Activated gamma-delta T cell (primary cell): ENCODE data around the gene MACF1.

Experiments
- DNase-seq: peaks from one replicate; lab custom pipeline; 2025; lab: John Stamatoyannopoulos, UW

MACF1 gene

DNA sequence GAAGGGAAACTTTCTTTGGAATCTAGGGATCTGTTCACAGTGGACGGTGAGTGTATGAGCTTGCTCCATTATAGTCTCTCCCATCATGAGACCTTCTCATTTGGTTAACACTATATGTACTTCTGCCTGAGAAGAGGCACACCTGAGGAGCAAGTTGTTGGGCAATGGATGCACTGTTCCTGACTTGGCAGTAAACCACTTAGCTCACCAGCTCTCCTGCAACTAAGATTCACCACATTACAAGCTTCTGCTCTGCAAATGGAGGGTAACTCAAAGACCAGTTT is 10.2 kb downstream of the MACF1 start:
- DNase-seq = no peak

GRCh38 chr1:39214998-39215873 is 10.7 kb downstream of the MACF1 start:
- no peak for DNase-seq

DNA sequence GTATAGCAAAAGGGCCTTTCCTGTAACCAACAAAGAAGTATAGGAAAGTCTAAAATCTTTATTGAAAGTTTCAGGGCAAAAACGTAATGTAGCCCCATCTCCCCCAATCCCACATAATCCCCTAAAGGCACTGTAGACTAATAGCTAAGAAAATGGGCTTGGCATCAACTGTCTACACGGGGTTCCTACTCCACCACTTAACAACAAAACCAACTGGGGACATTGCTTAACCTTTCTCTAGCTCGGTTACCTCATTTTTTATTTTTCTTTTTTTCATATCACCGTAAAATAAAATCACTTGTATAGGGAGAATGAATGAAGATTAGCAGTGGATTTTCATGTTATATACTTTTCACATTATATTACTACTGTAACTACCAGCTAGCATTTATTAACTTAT is 12.3 kb downstream of the MACF1 start:
- DNase-seq = no peak

- DNase-seq = no peak
Observed at GRCh38 chr1:39220891-39221870, 16.7 kb downstream of the MACF1 start.

GRCh38 chr1:39224295-39224829 is 19.9 kb downstream of the MACF1 start:
- DNase-seq = no peak

GRCh38 chr1:39226836-39227235 is 22.3 kb downstream of the MACF1 start:
- no peak for DNase-seq

DNA sequence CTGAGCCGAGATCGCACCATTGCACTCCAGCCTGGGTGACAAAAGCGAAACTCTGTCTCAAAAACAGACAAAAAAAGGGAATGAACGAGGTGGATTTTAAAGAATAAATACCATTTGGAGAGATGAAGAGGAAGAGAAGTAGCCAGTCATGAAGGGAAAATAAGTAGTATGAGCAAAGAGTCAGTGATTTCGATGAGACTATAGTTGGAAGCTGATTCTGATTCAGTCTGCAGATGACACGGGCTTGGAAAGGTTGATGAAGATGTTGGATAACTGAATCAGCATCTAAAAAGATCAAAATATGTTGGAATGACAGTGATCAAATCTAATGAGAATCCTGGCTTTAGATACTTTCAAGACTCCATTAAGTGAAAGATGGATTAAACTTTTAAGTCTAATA is 23.8 kb downstream of the MACF1 start:
- no peak for DNase-seq

DNA sequence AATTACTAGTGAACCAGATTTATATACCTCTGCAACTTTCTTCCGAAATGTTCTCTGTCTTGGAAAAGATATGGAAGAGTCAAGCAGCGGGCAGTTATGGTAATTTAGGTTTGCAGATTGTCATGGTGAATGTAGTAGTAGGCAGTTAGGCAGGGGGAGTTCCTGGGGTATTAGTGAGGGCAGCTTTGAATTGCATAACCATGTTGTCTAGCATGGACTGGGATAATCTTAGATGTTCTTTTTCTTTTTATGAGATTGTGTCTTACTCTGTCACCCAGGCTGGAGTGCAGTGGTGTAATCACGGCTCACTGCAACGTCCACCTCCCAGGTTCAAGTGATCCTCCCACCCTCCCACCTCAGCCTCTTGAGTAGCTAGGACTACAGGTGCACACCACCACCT is 25.0 kb downstream of the MACF1 start:
- no peak for DNase-seq

GRCh38 chr1:39230261-39231190 is 26.0 kb downstream of the MACF1 start:
- no peak for DNase-seq

DNA sequence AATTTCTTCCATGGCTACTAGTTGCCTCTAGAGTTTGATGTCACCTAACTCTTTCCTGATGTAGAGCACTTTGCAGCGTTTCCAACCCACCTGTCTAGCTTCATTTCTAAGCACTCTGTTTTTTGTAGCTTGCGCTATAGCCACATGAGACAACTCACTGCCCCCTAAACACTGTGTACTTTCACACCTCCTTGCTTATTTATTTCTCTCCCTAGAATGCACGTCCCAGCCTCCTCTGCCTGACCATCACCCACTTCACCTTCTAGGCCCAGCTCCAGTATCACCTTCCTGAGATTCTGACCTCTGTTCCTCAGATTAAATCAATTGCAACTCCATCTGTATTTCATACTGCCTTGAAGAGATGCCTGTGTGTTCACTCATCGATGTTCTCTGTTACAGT is 32.5 kb downstream of the MACF1 start:
- no peak for DNase-seq

DNA sequence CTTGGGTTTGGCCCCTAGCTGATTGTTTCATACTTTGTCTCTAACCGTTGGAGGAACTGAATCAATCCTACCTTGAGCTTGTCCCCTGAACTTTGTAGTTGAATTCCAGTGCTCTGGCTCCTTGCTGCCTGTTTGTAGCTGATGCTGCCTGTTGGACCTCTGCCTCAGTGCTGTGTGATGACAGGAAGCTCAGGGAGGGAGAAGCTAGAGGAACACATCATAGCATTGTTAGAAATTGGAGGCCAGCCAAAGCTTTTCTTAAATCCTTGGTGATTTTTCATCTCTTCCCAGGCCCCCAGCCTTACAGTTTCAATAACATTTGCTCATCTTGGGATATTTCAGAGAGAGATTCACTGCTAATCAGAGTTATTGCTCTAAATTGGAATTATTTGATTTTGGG is 34.0 kb downstream of the MACF1 start:
- DNase-seq = no peak

DNA sequence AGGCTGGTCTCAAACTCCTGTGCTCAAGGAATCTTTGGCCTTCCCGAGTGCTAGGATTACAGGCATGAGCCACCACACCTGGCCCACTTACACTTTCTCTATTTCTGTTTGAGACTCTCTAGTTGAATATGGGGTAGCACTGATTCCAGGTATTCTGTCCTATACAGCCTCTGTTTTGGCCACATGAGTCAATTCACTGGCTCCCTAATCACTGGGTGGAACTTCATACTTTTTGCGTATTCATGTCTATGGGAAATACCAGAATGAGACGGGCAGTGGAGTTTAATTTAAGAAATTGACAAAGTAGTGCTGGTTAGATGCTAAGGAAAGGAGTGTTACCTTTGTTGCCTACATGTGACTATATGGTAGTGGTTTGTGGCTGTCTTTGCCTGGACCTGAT is 35.5 kb downstream of the MACF1 start:
- DNase-seq = no peak

DNA sequence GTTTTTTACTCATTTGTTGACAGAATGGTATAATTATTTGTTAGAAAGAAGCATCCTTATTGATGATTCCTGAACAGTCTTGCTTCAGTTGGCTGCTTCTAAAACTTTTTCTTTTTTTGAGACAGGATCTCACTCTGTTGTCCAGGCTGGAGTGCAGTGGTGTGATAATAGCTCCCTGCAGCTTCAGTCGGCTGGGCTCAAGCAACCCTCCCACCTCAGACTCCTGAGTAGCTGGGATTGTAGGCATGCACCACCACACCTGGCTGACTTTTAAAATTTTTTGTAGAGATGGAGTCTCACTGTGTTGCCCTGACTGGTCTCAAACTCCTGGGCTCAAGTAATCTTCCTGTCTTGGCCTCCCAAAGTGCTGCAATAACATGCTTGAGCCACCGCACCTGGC is 38.8 kb downstream of the MACF1 start:
- DNase-seq = no peak

DNA sequence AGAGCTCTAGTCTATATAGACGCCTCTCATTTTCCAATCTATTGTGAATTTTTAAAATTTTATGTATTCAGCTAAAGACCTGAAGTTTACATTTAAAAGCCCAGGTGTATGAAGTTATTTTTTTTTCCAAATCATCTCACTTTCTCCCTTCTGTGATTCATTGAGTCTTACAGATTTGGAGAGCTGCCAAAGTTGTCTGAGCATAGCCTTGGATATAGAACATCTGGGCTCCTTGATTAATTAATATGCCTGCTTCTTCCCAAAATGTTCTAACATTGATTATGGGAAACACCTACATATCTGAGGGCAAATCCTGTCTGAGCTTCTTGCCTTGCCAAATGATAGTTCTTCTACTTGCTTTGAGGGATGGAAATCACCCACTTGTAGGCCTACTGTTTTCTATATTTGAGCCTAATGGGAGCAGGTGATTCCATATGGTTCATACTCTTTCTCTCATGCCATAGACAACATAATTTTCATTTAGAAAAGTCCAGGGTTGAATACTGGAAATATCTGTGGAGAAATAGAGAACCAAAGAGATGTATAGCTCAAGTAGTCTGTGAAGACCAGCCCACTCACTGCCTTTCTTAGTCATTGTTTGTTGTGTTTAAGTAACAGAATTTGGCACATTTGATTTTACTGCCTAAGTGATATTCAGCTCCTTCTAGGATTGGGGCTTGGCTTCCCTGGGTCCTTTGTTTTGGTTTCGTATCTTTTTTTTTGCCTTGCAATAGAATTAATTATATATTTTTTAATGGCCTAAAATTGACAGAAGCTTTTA is 46.2 kb downstream of the MACF1 start:
- DNase-seq = no peak

DNA sequence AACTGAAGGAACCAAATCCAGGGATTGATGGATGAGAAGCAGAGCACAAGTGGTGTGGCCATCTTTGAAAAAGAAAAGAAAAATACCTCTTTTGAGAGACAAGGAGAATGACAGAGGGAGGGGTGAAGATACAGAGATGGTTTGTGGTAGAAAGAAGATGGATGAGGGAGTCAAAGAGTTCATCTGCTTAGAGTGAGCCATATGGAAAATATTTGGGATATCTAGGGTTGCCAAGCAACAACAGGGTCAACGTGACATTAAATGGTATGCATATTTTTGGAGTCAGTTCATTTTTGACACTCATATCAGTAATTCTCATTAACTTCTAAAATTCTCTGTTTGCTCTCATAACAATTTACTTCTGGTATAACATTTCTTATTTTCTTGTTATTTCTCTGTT is 50.7 kb downstream of the MACF1 start:
- DNase-seq = no peak

DNA sequence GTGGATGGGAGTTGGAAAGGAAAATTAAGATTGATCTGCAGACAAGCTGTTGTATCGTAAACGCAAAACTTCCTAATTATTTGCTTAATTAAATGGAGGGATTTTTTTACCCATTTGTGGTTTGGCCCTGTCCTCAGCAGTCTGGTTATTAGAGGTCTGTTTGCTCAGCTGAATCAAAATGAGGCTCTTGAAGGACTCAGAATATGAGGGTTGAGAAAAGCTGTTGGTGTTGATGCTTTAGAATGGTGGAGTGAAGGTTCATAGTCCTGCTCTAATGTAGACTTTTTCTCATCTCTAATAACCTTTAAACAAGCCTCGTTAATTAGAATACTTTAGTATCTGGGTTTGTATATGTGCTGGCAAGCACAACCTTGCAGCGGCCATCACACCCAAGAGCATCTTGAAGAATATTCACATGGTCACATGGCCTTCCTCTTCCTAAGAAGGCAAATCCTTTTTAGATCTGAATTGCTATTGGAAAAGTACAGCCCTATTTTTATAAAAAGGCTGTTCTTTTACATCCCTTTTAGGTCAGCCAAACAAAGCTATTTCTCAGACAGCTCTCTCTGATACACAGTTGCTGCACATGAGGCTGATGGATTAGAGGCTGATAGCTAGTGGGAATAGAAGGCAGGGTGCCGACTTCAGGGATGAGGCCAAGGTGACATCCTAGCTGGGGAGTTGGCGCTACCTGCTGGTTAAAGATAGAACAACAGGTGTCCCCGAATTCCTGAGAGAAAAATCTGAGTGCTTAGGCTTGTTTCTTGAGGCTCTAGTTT is 53.8 kb downstream of the MACF1 start:
- DNase-seq = no peak

GRCh38 chr1:39258925-39259244 is 54.4 kb downstream of the MACF1 start:
- no peak for DNase-seq

GRCh38 chr1:39261712-39262221 is 57.3 kb downstream of the MACF1 start:
- no peak for DNase-seq

- DNase-seq = no peak
Observed at GRCh38 chr1:39262802-39263201, 58.3 kb downstream of the MACF1 start.

GRCh38 chr1:39266269-39266668 is 61.8 kb downstream of the MACF1 start:
- no peak for DNase-seq
